Measurements from ENCODE around the gene FBN3.

DNA sequence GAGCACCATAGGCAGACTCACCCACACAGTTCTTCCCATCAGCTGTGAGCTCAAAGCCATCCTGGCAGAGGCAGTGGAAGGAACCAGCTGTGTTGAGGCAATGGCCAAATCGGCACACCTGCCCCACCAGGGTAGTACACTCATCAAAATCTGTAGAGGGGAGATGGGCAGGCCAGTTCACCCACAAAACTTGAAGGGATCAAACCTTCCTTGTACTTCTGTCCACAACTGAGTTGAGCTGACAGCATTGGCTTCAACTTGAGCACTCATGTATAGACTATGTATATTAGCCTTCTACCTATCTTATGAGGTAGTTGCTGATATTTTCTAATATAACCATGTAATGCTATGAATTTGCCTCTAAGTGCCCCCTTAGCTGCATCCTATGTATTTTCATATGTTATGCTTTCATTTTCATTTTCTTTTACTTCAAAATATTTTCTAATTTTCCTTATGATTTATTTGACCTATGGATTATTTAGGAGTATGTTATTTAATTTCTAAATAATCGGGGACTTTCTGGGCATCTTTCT, 54.0 kb downstream of the FBN3 start:
- TF ChIP-seq CTCF (IDR thresholded peaks at IDR 0.05) = no peak
- TF ChIP-seq POLR2A (IDR thresholded peaks at IDR 0.05) = no peak

Data from lower leg skin (tissue), 3 donors.